GM19099 (cell line): ENCODE measurements around the gene RTCB.

Source experiments
- POLR2A ChIP-seq: IDR thresholded peaks from 3 replicates; pipeline ENCODE4 v1.6.1; 2011; ENCODE audit warnings: low read depth; ENCODE audit not compliant: insufficient read length; ENCODE audit errors: extremely low read depth

The RTCB gene

DNA sequence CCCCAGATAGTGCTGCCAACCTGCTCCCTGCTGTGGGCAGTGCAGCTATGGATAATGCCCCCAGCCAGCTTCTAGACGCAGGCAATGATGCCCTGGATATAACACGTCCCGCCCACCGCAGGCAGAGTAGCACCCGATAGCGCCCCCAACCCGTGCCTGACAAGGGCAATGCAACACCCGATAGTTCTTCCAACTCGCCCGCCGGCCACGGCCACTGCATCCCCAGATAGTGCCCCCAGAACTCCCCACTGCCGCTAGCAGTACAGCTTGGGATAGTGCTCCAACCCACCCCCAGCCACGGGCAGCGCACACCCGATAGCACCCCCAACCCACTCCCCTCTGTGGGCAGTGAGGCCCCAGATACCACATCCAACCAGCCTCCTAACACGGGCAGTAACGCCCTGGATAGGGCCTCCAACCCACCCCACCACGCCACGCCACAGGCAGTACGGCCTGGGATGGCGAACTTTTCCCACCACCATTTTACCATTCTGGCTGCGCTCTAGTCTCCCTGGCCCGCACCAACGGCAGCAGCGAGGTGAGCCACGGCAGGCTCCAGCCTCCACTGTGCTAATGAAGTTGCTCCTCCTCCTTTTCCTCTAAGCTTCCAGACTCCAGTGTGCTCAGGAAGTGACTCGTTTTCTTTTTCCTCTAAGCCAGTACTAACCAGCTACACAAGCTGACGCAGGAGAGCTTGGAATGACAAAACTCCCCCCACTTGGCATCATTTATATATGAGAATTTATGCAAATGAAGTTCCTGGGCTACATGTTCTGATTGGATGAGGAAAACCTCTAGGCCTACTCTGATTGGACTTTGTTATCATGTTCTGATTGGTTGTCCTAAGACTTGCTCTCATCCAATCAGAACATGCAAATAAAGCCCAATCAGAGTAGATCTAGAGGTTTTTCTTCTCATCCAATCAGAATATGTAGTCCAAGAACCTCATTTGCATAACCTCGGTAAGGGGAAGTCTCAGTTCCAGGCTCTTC lies 57.4 kb downstream of the RTCB start:
- TF ChIP-seq POLR2A = no peak

- TF ChIP-seq POLR2A = no peak
Measured at GRCh38 chr22:32353840-32354239, 58.2 kb downstream of the RTCB start.

- no peak for TF ChIP-seq POLR2A
Measured at GRCh38 chr22:32353292-32353691, 58.8 kb downstream of the RTCB start.

DNA sequence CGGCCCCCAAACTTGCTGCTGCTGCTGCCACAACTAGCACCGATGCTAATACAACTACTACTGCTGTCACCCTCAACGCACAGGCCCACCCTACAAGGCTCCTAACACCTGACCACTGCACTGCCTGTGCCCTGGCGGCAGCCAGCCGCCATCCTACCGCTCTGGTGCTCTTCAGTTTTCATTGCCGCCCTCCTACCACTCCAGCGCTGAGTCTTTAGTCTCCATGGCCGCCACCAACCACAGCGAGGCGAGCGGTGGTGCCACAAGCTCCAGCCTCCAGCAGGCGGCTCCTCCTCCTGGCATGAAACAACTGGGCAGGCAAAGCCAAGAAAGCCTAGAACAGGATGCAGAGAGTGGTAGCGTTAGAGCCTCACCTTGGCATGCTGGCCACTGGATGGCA lies 59.4 kb downstream of the RTCB start:
- no peak for TF ChIP-seq POLR2A

DNA sequence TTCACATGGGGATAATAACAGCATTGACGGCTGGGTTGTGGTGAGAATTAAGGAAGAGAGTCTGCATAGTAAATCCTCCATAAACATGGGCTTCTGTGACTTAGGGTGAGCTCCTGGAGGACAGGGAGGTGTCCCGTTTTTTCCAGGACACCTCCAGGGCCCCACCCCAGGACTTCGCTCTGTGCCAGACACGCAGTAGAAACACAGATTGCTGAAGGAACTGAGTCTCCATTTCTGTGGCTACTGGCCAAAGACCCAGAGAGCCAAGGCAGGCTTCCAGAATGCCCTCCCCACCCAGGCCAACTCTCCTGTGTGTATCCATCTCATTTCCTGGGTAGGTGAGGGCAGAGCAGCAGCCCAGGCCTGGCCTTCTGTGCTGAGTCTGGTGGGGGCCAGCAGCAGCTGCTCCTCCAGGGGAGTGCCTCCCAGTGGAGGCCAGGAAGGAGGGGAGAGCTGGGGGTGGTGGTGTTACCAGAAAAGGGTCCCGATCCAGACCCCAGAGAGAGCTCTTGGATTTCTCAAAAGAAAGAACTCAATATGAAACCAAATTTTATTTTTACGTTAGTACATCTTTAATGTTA lies 63.9 kb downstream of the RTCB start:
- no peak for TF ChIP-seq POLR2A

DNA sequence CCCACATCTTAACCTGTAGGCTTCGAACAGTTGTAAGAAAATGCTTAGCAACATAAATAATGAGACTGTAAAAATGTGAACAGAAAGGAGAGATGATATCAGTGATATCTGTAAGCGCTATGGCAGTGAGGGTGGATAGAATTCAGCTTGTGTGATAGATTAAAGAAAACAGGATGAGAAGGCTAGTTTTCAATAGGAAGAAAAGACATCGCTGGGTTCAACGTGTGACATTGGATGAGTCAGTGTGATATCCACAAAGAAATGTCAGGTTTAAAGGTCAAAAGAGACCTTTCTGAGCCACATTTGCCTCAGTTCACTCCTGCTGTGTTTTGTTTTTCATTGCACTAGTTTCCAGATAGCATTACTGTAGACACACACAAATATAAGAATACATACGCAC lies 68.1 kb downstream of the RTCB start:
- TF ChIP-seq POLR2A = no peak

GRCh38 chr22:32342977-32343376 lies 69.1 kb downstream of the RTCB start:
- TF ChIP-seq POLR2A = no peak

DNA sequence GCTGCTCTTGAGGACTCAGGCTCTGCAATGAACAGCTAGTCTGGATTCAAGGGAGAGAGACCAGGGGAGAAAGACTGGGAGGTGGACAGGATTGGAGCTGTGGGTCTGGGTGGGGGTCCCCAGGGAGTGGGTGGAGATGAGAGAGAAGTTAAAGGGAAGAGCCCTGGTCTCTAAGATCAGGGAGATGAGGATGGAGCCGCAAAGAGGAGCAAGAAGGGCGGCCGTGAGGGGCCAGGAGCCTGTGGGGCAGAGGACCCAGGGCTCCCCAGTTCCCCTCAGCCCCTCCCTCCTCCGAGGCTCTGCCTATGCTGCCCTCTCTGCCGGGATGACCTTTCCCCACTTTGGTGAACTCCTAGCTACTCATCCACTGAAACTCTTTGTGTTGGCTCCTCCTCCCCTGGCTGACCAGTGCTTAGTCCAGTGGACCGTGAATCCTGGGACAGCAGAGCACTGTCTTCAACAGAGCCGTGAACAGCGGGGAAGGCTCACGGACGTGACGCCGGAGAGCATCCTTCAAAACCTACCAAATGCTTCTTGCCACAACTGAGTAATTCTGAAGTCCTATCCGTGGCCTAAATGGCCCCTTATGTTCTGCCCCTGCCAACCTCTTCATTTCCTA lies 70.8 kb downstream of the RTCB start:
- no peak for TF ChIP-seq POLR2A

DNA sequence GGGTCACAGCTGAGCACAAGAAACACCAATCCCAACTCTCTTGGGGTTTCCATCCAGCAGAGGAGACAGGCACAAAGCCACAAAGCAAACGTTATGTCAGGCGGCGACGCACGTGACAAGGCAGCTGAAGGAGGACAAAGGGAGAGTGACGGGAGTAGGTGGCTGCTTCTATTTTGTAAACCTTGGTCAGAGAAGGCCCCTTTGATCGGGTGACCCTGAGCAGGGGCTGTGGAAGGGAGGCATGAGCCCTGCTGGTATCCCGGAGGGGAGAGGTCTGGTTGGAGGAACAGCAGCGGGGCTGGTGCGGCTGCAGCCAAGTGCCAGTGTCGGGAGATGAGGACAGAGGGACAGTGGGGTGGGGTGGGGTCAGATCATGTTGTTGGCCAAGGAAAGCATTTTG lies 71.6 kb downstream of the RTCB start:
- no peak for TF ChIP-seq POLR2A

GRCh38 chr22:32339190-32340012 lies 72.6 kb downstream of the RTCB start:
- TF ChIP-seq POLR2A = no peak

- no peak for TF ChIP-seq POLR2A
Measured at GRCh38 chr22:32338757-32339156, 73.3 kb downstream of the RTCB start.
